Left lobe of liver (tissue), 2 donors: ENCODE measurements around the gene THBS2. TPM values are rescaled to one million over a fixed set of nuclear protein-coding genes. Genes with fewer than 3 reads are reported as not detected.
A peak's percentile ranks its signal among the peaks of the same experiment; 100 is the strongest.

ENCODE experiments used
- ATAC-seq: fragments of 200-7000 bp; cut with Tn5 transposase; one replicate; pipeline ENCODE4 v1.9.1; 2020; ENCODE audit warnings: mild to moderate bottlenecking, moderate library complexity
- DNase-seq: peaks from one replicate; pipeline ENCODE4 v3.0.0-alpha.2; 2020; ENCODE audit warnings: low spot score
- total RNA-seq: library from RNA; stranded (reverse); gene quantifications from one replicate; pipeline ENCODE4 v1.2.1, GENCODE V29; 2021
- donor health status: DM: no; HTN: no; CAD: no; lungs with moderate emphysema.
- donor health status: DM: no; HTN: yes; CAD: no.

THBS2 gene
- total RNA-seq, 1 donor from 2014 or later = 2.9 TPM

- ATAC-seq (no peak), DNase-seq (peak; percentile 35)
Measured at GRCh38 chr6:169169375-169169774, 84.3 kb downstream of the THBS2 start.

DNA sequence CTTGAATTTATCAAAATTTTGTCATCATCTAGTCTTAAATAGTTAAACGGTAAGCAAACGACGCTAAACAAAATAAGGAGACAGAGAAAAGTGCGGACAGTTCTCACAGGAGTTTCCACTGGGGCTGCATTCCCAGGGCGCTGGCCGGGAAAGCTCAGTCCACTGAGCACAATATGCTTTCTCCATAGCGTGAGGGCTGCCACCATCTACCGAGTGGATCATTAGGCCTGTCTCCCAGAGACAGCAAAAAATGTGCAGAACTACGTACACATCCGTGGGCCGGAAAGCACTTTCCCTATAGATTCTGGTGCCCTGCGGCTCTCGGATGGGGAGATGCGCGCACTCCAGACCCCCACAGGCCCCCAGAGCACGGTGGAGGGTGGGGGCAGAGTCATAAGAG lies 84.9 kb downstream of the THBS2 start:
- peak; percentile 27 for DNase-seq
- peak; percentile 18 for ATAC-seq

DNA sequence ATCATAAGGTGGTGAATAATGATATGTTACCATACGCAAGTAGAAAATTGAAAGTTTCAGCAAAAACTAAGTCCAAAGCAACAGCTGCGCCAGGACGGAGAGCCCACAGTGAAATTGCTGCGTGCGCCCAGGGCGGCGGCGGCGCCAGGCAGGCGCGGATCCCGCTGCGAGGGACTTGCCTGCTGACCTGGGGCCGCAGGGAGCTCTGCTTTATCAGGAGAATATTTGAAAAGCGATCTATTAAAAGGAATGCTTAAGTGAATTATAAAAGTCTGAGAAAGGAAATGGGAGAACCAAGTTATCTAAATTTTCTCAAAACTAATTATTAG lies 85.4 kb downstream of the THBS2 start:
- peak; percentile 38 for DNase-seq
- ATAC-seq = peak; percentile 25

GRCh38 chr6:169167581-169168301 lies 85.9 kb downstream of the THBS2 start:
- DNase-seq (no peak), ATAC-seq (peak; percentile 59)

DNA sequence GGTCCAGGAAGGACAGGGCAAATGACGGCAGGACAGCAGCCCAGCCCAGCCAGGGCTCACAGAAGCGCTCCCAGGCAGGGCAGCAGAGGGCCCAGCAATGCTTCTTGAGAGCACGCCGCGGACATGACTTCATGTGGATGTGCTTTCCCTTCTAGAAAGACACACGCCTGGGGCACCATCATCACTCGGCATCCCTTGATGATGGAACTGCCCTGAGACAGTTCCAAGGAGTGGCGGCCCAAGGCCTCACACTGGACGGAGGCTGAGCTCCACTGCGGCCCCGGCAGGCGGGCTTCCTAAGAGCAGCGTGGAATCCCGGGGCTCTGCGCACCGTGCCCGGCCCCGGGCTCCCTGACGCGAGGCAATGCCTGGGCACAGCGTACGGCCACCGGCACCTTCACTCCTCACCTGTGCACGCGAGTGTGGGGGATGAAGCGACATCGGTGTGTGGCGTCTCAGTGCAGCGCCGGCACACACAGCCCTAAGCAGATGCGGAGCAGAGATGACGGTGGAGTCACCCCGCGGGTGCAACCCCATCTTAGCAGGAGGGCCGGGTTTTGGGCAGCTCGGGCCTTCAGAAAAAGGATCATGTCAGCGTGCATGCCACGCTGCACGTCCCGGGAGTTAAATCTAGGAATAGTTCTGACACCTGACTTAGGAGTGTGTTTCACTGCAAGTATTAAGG lies 86.6 kb downstream of the THBS2 start:
- DNase-seq (no peak), ATAC-seq (no peak)
